Sciatic nerve (tissue), 2 donors: ENCODE results near the gene ST6GALNAC4. TPM values are rescaled to one million over a fixed set of nuclear protein-coding genes. Genes with fewer than 3 reads are reported as not detected.
A peak's percentile ranks its signal among the peaks of the same experiment; 100 is the strongest.

Source experiments
- ATAC-seq: fragments of 200-7000 bp; cut with Tn5 transposase; one replicate; pipeline ENCODE4 v1.9.1; 2020; ENCODE audit warnings: mild to moderate bottlenecking, moderate library complexity
- DNase-seq: peaks from one replicate; pipeline ENCODE4 v3.0.0-alpha.2; 2020; ENCODE audit warnings: low spot score
- intact Hi-C: fragments of 100-400 bp; cut with DNase I; formaldehyde crosslinking; loops from one replicate; pipeline ENCODE4 v1.14.2; 2022
- total RNA-seq: library from RNA; stranded (reverse); fragmentation: NEBNext Ultra II Directional; extraction: Animal tissue kit (Norgen Biotek cat#: 25700); gene quantifications from one replicate; pipeline ENCODE4 v1.2.1, GENCODE V29; 2021
- donor health status: DM: no; HTN: no; CAD: no.
- donor health status: DM: no; HTN: no; CAD: no.

Gene ST6GALNAC4, protein sequence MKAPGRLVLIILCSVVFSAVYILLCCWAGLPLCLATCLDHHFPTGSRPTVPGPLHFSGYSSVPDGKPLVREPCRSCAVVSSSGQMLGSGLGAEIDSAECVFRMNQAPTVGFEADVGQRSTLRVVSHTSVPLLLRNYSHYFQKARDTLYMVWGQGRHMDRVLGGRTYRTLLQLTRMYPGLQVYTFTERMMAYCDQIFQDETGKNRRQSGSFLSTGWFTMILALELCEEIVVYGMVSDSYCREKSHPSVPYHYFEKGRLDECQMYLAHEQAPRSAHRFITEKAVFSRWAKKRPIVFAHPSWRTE
- 19.6 TPM for total RNA-seq

DNA sequence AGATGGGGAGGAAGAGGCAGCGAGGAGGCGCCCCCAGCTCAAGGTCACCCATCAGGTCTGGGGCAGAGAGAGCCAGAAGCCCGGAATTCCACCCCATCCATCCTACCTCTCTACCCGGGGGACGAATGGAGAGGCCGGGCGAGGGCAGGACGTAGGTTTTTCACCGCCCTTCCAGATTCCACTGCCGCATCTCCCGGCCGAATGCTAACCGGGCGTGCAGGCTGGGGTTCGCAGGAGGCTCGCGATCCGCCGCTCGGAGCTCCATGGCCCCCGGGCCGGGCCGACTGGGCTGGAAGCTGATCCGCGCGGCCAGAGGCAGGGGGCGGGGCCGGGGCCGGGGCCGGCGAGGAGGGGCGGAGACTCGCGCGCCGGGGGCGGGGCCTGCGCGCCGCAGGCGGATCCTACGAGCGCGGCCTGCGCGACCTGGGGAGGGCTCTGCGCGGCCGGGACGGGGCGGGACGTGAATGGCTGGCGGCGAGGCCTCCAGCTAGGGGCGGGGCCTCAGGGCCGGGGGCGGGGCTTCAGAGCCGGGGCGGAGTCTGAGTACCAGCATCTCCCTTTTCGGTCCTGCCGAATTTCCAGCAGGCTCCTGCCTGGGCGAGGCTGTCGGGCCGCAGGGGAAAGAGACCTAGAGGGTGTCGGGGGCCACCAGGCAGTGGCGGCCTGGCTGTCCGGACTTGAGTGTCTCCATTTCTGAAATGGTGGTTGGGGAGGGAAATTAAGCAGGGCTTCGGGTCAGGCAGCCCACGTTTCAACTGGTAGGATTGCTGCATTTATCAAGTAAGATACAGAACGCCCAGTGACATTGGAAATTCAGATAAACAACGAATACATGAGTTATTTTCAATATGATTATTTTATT lies at the start of gene ST6GALNAC4:
Gene ST6GALNAC4 (minus strand): TSS at position 322 of the 862 bp plus-strand sequence. CDS start 622 bp downstream, outside the sequence.
- ATAC-seq (peak; percentile 92), DNase-seq (peak; percentile 96)
- intact Hi-C loops = no loop called here

GRCh38 chr9:127965953-127966352 lies 49.1 kb upstream of the ST6GALNAC4 start:
- intact Hi-C loops = no loop called here
- ATAC-seq (peak; percentile 33), DNase-seq (peak; percentile 68)

GRCh38 chr9:127963359-127964064 lies 46.7 kb upstream of the ST6GALNAC4 start:
- DNase-seq = peak; percentile 56
- intact Hi-C loops = no loop called here
- no peak for ATAC-seq

- DNase-seq = no peak
- ATAC-seq = no peak
- intact Hi-C loops = no loop called here
Observed at GRCh38 chr9:127963041-127963358, 46.2 kb upstream of the ST6GALNAC4 start.

DNA sequence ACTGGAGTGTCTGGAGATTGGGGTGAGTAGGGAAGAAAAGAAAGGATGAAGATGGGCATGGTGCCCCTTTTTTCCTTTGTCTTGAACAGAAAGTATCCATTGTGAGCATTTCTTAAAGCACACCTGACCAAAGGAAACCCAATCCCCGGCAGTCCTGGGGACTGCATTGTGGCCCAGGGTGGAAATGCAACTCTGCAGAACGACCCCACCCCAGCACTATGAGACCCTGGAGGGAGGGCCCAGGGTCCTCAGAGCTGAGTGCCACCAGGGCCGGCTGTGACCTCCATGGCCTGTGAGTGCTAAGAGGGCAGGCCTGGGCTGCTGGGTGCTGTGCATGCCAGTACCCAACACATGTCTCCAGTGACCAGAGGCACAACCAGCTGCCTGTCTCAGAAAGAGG lies 45.4 kb upstream of the ST6GALNAC4 start:
- DNase-seq (no peak), ATAC-seq (no peak)
- intact Hi-C loops = no loop called here

DNA sequence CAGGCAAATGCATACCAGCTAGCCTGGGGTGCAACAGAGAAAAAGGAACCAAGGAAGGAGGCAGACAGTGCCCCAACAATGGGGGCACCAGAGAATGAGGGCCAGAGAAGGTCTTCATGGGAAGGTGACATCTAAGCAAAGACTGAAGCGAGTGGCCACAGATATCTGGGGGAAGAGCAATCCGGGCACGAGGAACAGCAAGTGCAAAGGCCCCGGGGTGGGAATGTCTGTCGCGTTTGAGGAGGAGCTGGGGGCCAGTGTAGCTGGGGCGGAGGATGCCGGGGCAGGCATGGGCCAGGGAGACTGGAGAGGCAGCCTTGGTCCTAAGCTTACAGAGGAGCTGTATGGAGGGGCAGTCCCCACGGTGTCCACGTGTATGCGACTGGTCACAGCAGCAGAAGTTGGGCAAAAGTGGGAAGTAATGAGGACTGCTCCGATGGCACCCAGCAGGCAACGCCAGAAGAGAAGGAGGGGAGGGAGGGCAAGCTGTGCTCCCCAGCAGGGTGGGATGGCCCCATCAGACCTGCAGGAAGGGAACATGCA lies 44.8 kb upstream of the ST6GALNAC4 start:
- intact Hi-C loops = no loop called here
- DNase-seq (no peak), ATAC-seq (no peak)

DNA sequence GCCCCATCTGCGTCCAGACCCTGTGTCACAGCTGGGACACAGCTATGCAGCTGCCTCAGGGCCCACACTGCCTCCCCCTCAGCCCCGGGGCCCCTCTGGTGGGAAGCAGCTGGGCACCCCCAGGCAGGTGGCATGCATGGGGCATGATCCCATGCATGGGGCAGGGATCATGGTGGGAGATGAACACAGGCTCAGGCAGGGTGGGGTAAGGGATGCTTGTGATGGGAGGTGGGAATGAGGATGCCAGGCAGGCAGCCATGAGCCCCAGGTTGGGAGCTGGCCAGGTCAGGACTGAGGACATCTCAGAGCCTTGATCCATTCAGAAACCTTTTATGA lies 44.3 kb upstream of the ST6GALNAC4 start:
- no peak for DNase-seq
- ATAC-seq = no peak
- intact Hi-C loops = no loop called here

DNA sequence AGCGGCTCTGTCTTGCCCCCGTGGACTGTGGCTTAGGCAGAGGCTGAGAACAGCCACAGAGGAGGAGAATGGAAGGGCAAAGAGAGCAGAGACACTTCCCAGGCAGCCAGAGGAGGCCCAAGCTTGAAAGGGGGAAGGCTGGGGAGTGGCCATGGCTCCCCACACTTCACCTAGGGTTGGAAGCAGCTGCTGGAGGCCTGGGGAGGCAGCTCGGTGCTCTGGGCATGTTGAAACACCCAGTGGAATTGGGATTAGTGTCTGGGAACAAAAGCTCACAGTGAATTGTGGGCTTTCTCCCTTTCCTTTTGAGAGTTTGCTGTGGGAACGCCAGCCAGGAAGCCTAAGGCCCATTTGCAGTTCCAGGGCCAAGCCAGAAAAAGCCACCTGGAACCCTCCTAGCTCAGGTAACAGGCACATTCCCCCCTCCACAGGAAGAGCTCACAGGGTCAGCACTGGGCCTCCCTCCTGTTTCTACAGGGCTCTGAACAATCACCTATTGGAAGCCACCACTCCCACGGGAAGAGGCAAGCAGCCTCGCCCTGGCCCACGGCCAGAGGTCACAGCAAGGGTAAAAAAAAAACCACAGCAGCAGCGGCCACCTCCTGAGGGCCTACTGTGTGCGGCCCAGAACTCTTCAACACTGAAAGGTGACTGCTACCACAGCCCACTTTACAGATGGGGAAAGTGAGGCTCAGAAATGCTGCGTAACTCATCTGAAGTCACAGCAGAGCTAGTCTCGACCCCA lies 43.7 kb upstream of the ST6GALNAC4 start:
- intact Hi-C loops = no loop called here
- DNase-seq (no peak), ATAC-seq (no peak)

GRCh38 chr9:127959841-127960409 lies 43.1 kb upstream of the ST6GALNAC4 start:
- intact Hi-C loops = no loop called here
- ATAC-seq (no peak), DNase-seq (no peak)

- intact Hi-C loops = no loop called here
- DNase-seq = no peak
- ATAC-seq = no peak
Observed at GRCh38 chr9:127959398-127959797, 42.6 kb upstream of the ST6GALNAC4 start.

DNA sequence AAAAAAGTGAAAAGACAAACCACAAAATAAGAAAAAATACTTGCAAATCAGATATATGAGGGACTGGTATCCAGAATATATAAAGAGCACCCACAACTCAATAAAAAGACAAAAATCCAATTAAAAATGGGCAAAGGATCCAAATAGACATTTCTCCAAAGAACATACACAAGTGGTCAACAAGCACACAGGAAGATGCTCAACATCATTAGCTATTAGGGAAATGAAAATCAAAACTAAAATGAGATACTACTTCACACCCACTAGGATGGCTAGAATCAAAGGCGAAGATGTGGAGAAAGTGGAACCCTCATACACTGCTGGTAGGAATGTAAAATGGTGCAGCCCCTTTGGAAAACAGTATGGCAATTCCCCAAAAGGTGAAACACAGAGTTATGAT lies 41.9 kb upstream of the ST6GALNAC4 start:
- intact Hi-C loops = no loop called here
- DNase-seq (no peak), ATAC-seq (no peak)

- ATAC-seq = no peak
- no peak for DNase-seq
- intact Hi-C loops = no loop called here
Observed at GRCh38 chr9:127955294-127956015, 38.6 kb upstream of the ST6GALNAC4 start.

GRCh38 chr9:127954831-127955293 lies 38.0 kb upstream of the ST6GALNAC4 start:
- ATAC-seq (no peak), DNase-seq (peak; percentile 68)
- intact Hi-C loops = no loop called here

- no peak for ATAC-seq
- intact Hi-C loops = no loop called here
- DNase-seq = no peak
Observed at GRCh38 chr9:127953768-127954505, 37.1 kb upstream of the ST6GALNAC4 start.

GRCh38 chr9:127953154-127953553 lies 36.3 kb upstream of the ST6GALNAC4 start:
- intact Hi-C loops = no loop called here
- ATAC-seq (no peak), DNase-seq (no peak)

- DNase-seq (peak; percentile 86), ATAC-seq (peak; percentile 89)
- intact Hi-C loops = no loop called here
Observed at GRCh38 chr9:127950513-127951289, 33.9 kb upstream of the ST6GALNAC4 start.
